ENCODE data around the gene ACOT7.

ACOT7 gene

DNA sequence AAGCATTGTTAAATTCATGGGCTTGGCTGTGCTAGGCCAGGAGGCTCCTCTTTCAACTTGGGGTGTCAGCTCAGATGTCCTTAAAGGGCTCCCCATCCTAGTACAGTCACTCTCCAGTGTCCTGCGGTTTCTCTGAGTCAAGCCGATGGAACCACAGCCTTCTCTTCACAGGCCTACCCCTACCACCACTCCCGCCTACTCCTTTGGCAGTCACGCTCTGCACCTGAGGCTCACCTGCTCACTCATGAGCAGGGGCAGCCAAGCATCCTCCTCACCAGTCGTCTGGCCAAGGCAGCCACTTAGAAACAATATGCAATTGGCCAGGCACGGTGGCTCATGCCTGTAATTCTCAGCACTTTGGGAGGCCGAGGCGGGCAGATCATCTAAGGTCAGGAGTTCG, 3.6 kb downstream of the ACOT7 start:
- TF ChIP-seq TCF12 (IDR thresholded peaks at IDR 0.05; ENCODE audit: low read depth): no peak
- TF ChIP-seq FOXM1 (IDR thresholded peaks at IDR 0.05; ENCODE audit: borderline replicate concordance, low read depth): no peak
- TF ChIP-seq, protein P1, sequence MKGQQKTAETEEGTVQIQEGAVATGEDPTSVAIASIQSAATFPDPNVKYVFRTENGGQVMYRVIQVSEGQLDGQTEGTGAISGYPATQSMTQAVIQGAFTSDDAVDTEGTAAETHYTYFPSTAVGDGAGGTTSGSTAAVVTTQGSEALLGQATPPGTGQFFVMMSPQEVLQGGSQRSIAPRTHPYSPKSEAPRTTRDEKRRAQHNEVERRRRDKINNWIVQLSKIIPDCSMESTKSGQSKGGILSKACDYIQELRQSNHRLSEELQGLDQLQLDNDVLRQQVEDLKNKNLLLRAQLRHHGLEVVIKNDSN (IDR thresholded peaks at IDR 0.05): no peak
- no peak for TF ChIP-seq EP300 (IDR thresholded peaks at IDR 0.05; ENCODE audit: borderline replicate concordance)
- no peak for TF ChIP-seq ZBTB7A (IDR thresholded peaks at IDR 0.05; ENCODE audit: low read depth)
- no peak for TF ChIP-seq TAF1 (IDR thresholded peaks at IDR 0.05; ENCODE audit: low read depth)
- TF ChIP-seq, protein P2, sequence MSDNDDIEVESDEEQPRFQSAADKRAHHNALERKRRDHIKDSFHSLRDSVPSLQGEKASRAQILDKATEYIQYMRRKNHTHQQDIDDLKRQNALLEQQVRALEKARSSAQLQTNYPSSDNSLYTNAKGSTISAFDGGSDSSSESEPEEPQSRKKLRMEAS (IDR thresholded peaks at IDR 0.05): no peak
- TF ChIP-seq NFIC (IDR thresholded peaks at IDR 0.05): no peak
- no peak for TF ChIP-seq YY1 (IDR thresholded peaks at IDR 0.05; ENCODE audit: low read depth)
- no peak for TF ChIP-seq CEBPB (IDR thresholded peaks at IDR 0.05)
- TF ChIP-seq CREB1 (IDR thresholded peaks at IDR 0.05; ENCODE audit: low read depth): no peak

DNA sequence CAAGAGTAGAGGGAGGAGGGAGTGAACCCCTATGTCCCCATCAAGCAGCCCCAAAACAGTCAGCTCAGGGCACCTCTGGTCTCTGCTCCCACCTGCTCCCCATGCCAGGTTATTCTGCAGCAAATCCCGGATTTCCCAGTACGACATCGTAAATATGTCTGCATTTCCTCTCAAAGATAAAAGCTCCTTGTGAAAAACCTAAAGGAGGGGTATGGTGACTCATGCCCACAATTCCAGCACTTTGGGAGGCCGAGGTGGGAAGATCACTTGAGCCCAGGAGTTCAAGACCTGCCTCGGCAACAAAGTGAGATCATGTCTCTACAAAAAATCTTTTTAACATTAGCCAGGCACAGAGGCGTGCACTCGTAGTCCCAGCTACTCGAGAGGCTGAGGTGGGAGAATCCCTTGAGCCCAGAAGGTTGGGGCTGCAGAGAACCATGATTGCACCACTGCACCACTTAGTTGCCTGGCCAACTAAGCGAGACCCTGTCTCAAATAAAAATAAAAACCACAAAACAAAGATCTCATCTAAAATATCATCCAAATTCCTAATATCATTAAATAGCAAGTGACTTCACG, 7.1 kb downstream of the ACOT7 start:
- no peak for TF ChIP-seq CEBPB (IDR thresholded peaks at IDR 0.05)
- TF ChIP-seq ZBTB7A (IDR thresholded peaks at IDR 0.05; ENCODE audit: low read depth): no peak
- TF ChIP-seq, protein P2 (IDR thresholded peaks at IDR 0.05): no peak
- TF ChIP-seq TAF1 (IDR thresholded peaks at IDR 0.05; ENCODE audit: low read depth): no peak
- TF ChIP-seq FOXM1 (IDR thresholded peaks at IDR 0.05; ENCODE audit: borderline replicate concordance, low read depth): no peak
- no peak for TF ChIP-seq NFIC (IDR thresholded peaks at IDR 0.05)
- no peak for TF ChIP-seq RAD21 (IDR thresholded peaks at IDR 0.05; ENCODE audit: low read depth)
- TF ChIP-seq, protein P1 (IDR thresholded peaks at IDR 0.05): no peak

DNA sequence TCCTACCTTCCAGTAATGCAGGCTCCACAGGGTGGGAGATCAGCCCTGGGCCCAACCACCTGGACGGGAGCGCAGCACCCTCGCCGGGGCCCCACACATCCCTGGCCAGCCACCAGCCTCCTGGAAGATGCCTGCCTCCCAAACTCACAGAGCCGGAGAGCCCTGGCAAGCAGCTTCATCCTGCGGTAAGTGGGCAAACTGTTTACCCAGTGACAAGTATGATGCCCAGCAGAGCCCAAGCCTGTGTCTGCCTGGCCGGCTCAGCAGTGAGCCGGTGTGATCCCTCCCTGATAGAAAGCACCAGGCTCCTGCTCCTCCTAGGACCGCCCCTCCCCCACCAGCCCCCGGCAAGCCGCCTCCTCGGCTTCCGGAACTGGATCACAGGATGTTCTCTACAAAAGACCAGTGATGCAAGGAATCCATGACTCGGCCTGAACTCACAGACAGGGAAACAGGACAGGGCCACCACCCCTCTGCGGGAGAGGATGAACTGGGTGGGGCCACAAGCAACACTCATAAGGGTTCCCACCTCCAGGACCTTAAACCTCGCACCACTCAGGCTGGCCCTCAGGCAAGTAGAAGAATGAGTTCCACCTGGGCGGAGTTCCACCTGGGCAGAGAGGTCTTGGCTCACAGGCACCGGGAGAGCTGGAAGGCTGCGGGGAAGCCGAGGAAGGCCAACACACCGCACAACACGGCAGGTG, 7.9 kb downstream of the ACOT7 start:
- TF ChIP-seq ZBTB7A (IDR thresholded peaks at IDR 0.05; ENCODE audit: low read depth) (no peak), TAF1 (IDR thresholded peaks at IDR 0.05; ENCODE audit: low read depth) (no peak), EGR1 (IDR thresholded peaks at IDR 0.05) (no peak), TCF12 (IDR thresholded peaks at IDR 0.05; ENCODE audit: low read depth) (no peak), EP300 (IDR thresholded peaks at IDR 0.05; ENCODE audit: borderline replicate concordance) (no peak)
- TF ChIP-seq, protein P1 (IDR thresholded peaks at IDR 0.05): no peak

DNA sequence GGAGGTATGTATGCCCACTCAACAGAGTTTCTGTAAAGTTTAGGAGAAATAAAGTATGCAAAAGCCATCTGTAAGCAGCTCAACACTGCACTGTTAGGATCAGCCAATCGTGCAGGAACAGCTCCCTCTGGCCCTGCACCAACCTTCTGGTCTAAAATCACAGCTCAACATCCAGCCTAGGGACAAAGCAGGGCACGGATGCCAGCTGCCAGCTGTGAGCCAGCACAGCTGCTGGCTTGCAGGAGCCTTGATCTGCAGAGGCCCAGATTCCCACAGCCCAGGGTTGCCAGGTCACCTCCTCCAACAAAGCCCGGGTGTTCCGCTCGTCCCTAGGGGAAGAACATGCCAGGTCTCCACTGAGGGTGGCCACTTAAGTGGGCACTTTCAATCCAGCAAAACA, 8.6 kb downstream of the ACOT7 start:
- no peak for TF ChIP-seq TCF12 (IDR thresholded peaks at IDR 0.05; ENCODE audit: low read depth)
- no peak for TF ChIP-seq NFIC (IDR thresholded peaks at IDR 0.05)
- no peak for TF ChIP-seq EGR1 (IDR thresholded peaks at IDR 0.05)
- TF ChIP-seq CREB1 (IDR thresholded peaks at IDR 0.05; ENCODE audit: low read depth): no peak
- no peak for TF ChIP-seq ZBTB7A (IDR thresholded peaks at IDR 0.05; ENCODE audit: low read depth)
- no peak for TF ChIP-seq EP300 (IDR thresholded peaks at IDR 0.05; ENCODE audit: borderline replicate concordance)
- no peak for TF ChIP-seq RAD21 (IDR thresholded peaks at IDR 0.05; ENCODE audit: low read depth)
- no peak for TF ChIP-seq FOXM1 (IDR thresholded peaks at IDR 0.05; ENCODE audit: borderline replicate concordance, low read depth)
- TF ChIP-seq, protein P2 (IDR thresholded peaks at IDR 0.05): no peak
- TF ChIP-seq, protein P1 (IDR thresholded peaks at IDR 0.05): no peak

DNA sequence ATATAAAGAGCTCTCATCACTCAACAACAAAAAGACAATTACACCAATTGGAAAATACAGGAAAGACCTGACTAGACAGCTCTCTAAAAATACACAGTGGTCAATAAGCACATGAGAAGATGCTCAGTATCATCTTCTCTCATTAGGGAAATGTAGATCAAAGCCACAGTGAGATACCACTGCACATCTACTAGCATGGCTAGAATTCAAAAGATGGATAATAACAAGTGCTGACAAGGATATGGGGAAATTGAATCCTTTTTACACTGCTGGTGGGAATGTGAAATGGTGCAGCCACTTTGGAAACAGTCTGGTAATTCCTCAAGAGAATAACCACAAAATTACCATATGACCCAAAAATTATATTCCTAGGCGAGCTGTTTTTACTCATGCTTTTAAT, 9.4 kb downstream of the ACOT7 start:
- no peak for TF ChIP-seq TAF1 (IDR thresholded peaks at IDR 0.05; ENCODE audit: low read depth)

DNA sequence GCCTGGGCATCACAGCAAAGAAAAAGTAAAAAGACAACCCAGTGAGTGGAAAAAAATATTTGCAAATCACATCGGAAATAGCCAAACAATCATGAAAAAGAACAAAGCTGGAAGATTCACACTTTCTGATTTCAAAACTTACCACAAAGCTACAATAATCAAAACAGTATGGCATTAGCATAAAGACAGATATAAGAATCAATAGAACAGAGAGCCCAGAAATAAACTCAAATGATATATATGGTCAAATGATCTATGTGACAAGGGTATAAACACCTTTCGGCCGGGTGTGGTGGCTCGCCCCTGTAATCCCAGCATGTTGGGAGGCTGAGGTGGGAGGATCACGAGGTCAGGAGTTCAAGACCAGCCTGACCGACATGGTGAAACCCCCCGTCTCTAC, 13.5 kb downstream of the ACOT7 start:
- TF ChIP-seq, protein P1 (IDR thresholded peaks at IDR 0.05): no peak
- TF ChIP-seq TCF12 (IDR thresholded peaks at IDR 0.05; ENCODE audit: low read depth) (no peak), ZBTB7A (IDR thresholded peaks at IDR 0.05; ENCODE audit: low read depth) (no peak), TEAD4 (IDR thresholded peaks at IDR 0.05) (no peak), CREB1 (IDR thresholded peaks at IDR 0.05; ENCODE audit: low read depth) (no peak), EGR1 (IDR thresholded peaks at IDR 0.05) (no peak), TAF1 (IDR thresholded peaks at IDR 0.05; ENCODE audit: low read depth) (no peak), NFIC (IDR thresholded peaks at IDR 0.05) (no peak), YY1 (IDR thresholded peaks at IDR 0.05; ENCODE audit: low read depth) (no peak), FOXM1 (IDR thresholded peaks at IDR 0.05; ENCODE audit: borderline replicate concordance, low read depth) (no peak), EP300 (IDR thresholded peaks at IDR 0.05; ENCODE audit: borderline replicate concordance) (no peak)
- TF ChIP-seq, protein P3, sequence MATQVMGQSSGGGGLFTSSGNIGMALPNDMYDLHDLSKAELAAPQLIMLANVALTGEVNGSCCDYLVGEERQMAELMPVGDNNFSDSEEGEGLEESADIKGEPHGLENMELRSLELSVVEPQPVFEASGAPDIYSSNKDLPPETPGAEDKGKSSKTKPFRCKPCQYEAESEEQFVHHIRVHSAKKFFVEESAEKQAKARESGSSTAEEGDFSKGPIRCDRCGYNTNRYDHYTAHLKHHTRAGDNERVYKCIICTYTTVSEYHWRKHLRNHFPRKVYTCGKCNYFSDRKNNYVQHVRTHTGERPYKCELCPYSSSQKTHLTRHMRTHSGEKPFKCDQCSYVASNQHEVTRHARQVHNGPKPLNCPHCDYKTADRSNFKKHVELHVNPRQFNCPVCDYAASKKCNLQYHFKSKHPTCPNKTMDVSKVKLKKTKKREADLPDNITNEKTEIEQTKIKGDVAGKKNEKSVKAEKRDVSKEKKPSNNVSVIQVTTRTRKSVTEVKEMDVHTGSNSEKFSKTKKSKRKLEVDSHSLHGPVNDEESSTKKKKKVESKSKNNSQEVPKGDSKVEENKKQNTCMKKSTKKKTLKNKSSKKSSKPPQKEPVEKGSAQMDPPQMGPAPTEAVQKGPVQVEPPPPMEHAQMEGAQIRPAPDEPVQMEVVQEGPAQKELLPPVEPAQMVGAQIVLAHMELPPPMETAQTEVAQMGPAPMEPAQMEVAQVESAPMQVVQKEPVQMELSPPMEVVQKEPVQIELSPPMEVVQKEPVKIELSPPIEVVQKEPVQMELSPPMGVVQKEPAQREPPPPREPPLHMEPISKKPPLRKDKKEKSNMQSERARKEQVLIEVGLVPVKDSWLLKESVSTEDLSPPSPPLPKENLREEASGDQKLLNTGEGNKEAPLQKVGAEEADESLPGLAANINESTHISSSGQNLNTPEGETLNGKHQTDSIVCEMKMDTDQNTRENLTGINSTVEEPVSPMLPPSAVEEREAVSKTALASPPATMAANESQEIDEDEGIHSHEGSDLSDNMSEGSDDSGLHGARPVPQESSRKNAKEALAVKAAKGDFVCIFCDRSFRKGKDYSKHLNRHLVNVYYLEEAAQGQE (IDR thresholded peaks at IDR 0.05; ENCODE audit: low read depth): no peak
